Endodermal cell (in vitro differentiated cells): ENCODE results near the gene POC1A. TPM values are rescaled to one million over a fixed set of nuclear protein-coding genes. Genes with fewer than 3 reads are reported as not detected.

Experiments used
- DNase-seq: peaks from one replicate; pipeline ENCODE4 v3.0.0-alpha.2; 2017
- H3K27ac ChIP-seq: 2 replicates; pipeline ENCODE4 v1.5.1; 2013; ENCODE audit warnings: mild to moderate bottlenecking, low read depth, low read length, moderate library complexity
- H3K27me3 ChIP-seq: 2 replicates; pipeline ENCODE4 v1.6.1; 2013; ENCODE audit warnings: mild to moderate bottlenecking, low read length, moderate library complexity; ENCODE audit not compliant: insufficient read depth, control insufficient read depth, poor library complexity, severe bottlenecking
- H3K36me3 ChIP-seq: 2 replicates; pipeline ENCODE4 v1.7.0; 2013; ENCODE audit warnings: mild to moderate bottlenecking, low read length, moderate library complexity; ENCODE audit not compliant: control insufficient read depth, insufficient read depth
- H3K4me1 ChIP-seq: one replicate; pipeline ENCODE4 v1.7.0; 2013; ENCODE audit warnings: low read length; ENCODE audit not compliant: control insufficient read depth, insufficient read depth
- H3K4me3 ChIP-seq: 2 replicates; pipeline ENCODE4 v1.5.1; 2013; ENCODE audit warnings: mild to moderate bottlenecking, low read length, moderate library complexity
- H3K9ac ChIP-seq: 2 replicates; pipeline ENCODE4 v1.6.1; 2013; ENCODE audit warnings: mild to moderate bottlenecking, low read length, moderate library complexity; ENCODE audit not compliant: poor library complexity, severe bottlenecking; ENCODE audit errors: extremely low read depth
- H3K9me3 ChIP-seq: 2 replicates; pipeline ENCODE4 v1.6.1; 2013; ENCODE audit warnings: mild to moderate bottlenecking, low read length, moderate library complexity; ENCODE audit not compliant: control insufficient read depth
- H3K27ac Mint-ChIP-seq: 2 replicates; pipeline ENCODE4 v1.8.0; 2020; ENCODE audit warnings: mixed read lengths
- H3K27me3 Mint-ChIP-seq: 2 replicates; pipeline ENCODE4 v1.8.0; 2021; ENCODE audit warnings: mild to moderate bottlenecking, mixed read lengths; ENCODE audit not compliant: insufficient read depth
- H3K36me3 Mint-ChIP-seq: 2 replicates; pipeline ENCODE4 v1.8.0; 2020; ENCODE audit warnings: low read depth, mixed read lengths
- H3K4me1 Mint-ChIP-seq: 2 replicates; pipeline ENCODE4 v1.8.0; 2020; ENCODE audit warnings: mixed read lengths
- H3K4me3 Mint-ChIP-seq: 2 replicates; pipeline ENCODE4 v1.8.0; 2020; ENCODE audit warnings: mild to moderate bottlenecking, moderate library complexity, mixed read lengths
- H3K9me3 Mint-ChIP-seq: 2 replicates; pipeline ENCODE4 v1.8.0; 2020; ENCODE audit warnings: mild to moderate bottlenecking, mixed read lengths
- CTCF ChIP-seq: fragments of 200-600 bp; sonication (generic); conservative IDR thresholded peaks from 2 replicates; pipeline ENCODE4 v1.5.0; 2021; ENCODE audit warnings: antibody characterized with exemption, mild to moderate bottlenecking
- WGBS, 2 experiments: methylation state at CpG; one replicate each; pipeline versions ENCODE4 v1.1.5 to v1.1.7; 2013; ENCODE audit warnings: missing lambda C conversion rate in 2 of 2, mixed read lengths in 1 of 2; ENCODE audit not compliant: insufficient coverage in 1 of 2, insufficient read length in 1 of 2; 5-methylcytosine and 5-hydroxymethylcytosine counted together
- total RNA-seq, 2 donors: library from RNA; stranded (reverse); fragmentation: NEBNext Ultra II Directional in 1 of 2; extraction: Animal tissue kit (Norgen Biotek cat#: 25700) in 1 of 2; gene quantifications; 2 replicates in 1 of 2; 3 replicates in 1 of 2; pipeline ENCODE4 v1.2.1, GENCODE V29; 2021

The POC1A gene
- total RNA-seq, 2 donors from 2014 or later = 19.7 to 24.0 TPM

- H3K9me3 Mint-ChIP-seq = no peaks in the 10 kb centered on the region
- no peak for DNase-seq
- Histone ChIP-seq H3K36me3 (peaks cover 20% of the 10 kb centered on the region), H3K9me3 (no peaks in the 10 kb centered on the region), H3K4me1 (peaks cover 5% of the 10 kb centered on the region), H3K27ac (no peak overlapping the region), H3K27me3 (no peaks in the 10 kb centered on the region), H3K4me3 (no peak overlapping the region), H3K9ac (no peak overlapping the region)
- peaks cover 16% of the 10 kb centered on the region for H3K36me3 Mint-ChIP-seq
- peaks cover 3% of the 10 kb centered on the region for H3K4me1 Mint-ChIP-seq
- H3K27ac Mint-ChIP-seq = no peak overlapping the region
- 87 to 95% methylated on average over 3 of the region's 3 CpGs for WGBS, 2 experiments
- no peak overlapping the region for H3K4me3 Mint-ChIP-seq
- H3K27me3 Mint-ChIP-seq = no peaks in the 10 kb centered on the region
- no peak for TF ChIP-seq CTCF
These were observed 10.6 kb downstream of the POC1A start for GRCh38 chr3:52143616-52144015.

DNA sequence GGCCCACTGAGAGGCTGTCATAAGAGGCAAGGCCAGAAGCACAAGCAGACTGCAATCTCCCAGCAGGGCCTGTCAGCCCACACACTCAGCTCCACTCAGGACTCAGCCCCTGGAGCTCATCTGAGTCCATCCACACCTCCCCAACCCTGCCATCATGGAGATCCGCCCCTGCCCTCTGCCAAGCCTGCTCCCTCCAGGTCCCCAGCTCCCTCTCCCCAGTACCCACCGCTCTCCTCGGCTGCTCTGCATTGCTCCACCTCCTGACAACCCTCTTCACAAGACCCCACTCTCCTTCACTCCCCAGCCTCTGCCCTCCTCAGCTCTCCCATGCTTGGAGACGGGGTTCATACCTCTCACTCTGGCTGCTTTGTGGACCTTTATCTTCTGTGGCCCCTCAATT, 11.1 kb downstream of the POC1A start:
- TF ChIP-seq CTCF = no peak
- no peaks in the 10 kb centered on the region for H3K9me3 Mint-ChIP-seq
- no peak overlapping the region for H3K4me3 Mint-ChIP-seq
- Histone ChIP-seq H3K36me3 (peaks cover 19% of the 10 kb centered on the region), H3K9me3 (no peaks in the 10 kb centered on the region), H3K27ac (no peak overlapping the region), H3K9ac (no peak overlapping the region), H3K27me3 (no peaks in the 10 kb centered on the region), H3K4me3 (no peak overlapping the region), H3K4me1 (peaks cover 5% of the 10 kb centered on the region)
- 76 to 88% methylated on average over 2 to 4 of the region's 4 CpGs for WGBS, 2 experiments
- DNase-seq = no peak
- peaks cover 18% of the 10 kb centered on the region for H3K36me3 Mint-ChIP-seq
- H3K27ac Mint-ChIP-seq = no peak overlapping the region
- H3K27me3 Mint-ChIP-seq = no peaks in the 10 kb centered on the region
- H3K4me1 Mint-ChIP-seq = peaks cover 3% of the 10 kb centered on the region

GRCh38 chr3:52141751-52142150, 12.5 kb downstream of the POC1A start:
- peaks cover 3% of the 10 kb centered on the region for H3K4me1 Mint-ChIP-seq
- WGBS, 2 experiments = 92 to 95% methylated on average over 7 of the region's 7 CpGs
- no peak for TF ChIP-seq CTCF

More at GRCh38 chr3:52141751-52142150, 12.5 kb downstream of the POC1A start:
- no peak overlapping the region for H3K27ac ChIP-seq
- peaks cover 19% of the 10 kb centered on the region for H3K36me3 ChIP-seq
- no peak overlapping the region for H3K4me3 ChIP-seq
- no peak overlapping the region for H3K4me3 Mint-ChIP-seq
- peaks cover 5% of the 10 kb centered on the region for H3K4me1 ChIP-seq
- no peaks in the 10 kb centered on the region for H3K9me3 Mint-ChIP-seq
- no peaks in the 10 kb centered on the region for H3K27me3 ChIP-seq
- H3K9ac ChIP-seq = no peak overlapping the region
- peaks cover 21% of the 10 kb centered on the region for H3K36me3 Mint-ChIP-seq
- H3K9me3 ChIP-seq = no peaks in the 10 kb centered on the region
- DNase-seq = no peak
- no peak overlapping the region for H3K27ac Mint-ChIP-seq
- H3K27me3 Mint-ChIP-seq = no peaks in the 10 kb centered on the region
